ENCODE measurements around the gene ZBTB42.

DNA sequence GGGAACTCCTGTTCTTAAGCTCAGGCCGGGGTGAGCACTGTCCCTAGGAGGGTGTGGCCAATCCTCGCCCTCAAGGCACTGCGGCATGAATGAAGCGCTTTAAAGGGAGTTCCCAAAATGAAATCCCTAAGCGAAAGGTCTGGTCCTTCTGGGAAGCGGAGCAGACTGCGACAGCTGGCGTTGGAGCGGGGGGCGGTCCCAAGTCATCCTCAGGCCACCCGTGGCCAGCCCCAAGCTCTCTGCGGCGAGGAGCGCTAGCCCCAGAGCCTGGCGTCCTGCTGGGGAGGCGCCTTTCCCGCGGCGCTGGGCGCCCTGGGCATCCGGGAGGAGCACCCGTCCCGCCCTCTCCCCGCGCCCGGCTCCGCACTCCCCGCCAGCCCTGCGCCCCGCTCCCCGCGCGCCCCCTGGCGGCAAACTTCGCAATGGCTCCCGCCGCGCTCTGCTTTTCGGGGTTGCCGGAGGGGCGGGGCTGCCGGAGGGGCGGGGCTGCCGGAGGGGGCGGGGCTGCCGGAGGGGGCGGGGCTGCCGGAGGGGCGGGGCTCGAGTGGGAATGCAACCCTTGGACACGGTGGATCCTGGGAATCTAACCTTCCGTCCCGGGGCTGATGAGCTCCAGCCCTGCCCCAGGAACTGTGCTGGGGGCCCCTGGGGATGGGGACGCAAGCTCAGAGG lies 25.4 kb downstream of the ZBTB42 start:
- TF ChIP-seq POLR2A (IDR thresholded peaks at IDR 0.05): no peak
- TF ChIP-seq, protein P1, sequence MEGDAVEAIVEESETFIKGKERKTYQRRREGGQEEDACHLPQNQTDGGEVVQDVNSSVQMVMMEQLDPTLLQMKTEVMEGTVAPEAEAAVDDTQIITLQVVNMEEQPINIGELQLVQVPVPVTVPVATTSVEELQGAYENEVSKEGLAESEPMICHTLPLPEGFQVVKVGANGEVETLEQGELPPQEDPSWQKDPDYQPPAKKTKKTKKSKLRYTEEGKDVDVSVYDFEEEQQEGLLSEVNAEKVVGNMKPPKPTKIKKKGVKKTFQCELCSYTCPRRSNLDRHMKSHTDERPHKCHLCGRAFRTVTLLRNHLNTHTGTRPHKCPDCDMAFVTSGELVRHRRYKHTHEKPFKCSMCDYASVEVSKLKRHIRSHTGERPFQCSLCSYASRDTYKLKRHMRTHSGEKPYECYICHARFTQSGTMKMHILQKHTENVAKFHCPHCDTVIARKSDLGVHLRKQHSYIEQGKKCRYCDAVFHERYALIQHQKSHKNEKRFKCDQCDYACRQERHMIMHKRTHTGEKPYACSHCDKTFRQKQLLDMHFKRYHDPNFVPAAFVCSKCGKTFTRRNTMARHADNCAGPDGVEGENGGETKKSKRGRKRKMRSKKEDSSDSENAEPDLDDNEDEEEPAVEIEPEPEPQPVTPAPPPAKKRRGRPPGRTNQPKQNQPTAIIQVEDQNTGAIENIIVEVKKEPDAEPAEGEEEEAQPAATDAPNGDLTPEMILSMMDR (IDR thresholded peaks at IDR 0.05): peak; percentile 74 to 91 (median 79)
